HG03159 (cell line): ENCODE results near the gene MANBA.

ENCODE experiments used
- ATAC-seq: cut with Tn5 transposase; IDR thresholded peaks from one replicate; pipeline ENCODE4 v1.9.1; 2021; ENCODE audit warnings: mild to moderate bottlenecking, moderate library complexity; ENCODE audit not compliant: unreplicated experiment

MANBA gene

GRCh38 chr4:102598762-102599374, 161.9 kb downstream of the MANBA start:
- peak; percentile 67 for ATAC-seq

GRCh38 chr4:102598086-102598761, 162.5 kb downstream of the MANBA start:
- peak; percentile 59 for ATAC-seq

- no peak for ATAC-seq
Measured at GRCh38 chr4:102596532-102596931, 164.2 kb downstream of the MANBA start.

- no peak for ATAC-seq
Measured at GRCh38 chr4:102594000-102594399, 166.8 kb downstream of the MANBA start.

- ATAC-seq, result no peak
Measured at GRCh38 chr4:102593147-102593546, 167.6 kb downstream of the MANBA start.

- ATAC-seq, result no peak
Measured at GRCh38 chr4:102592256-102592655, 168.5 kb downstream of the MANBA start.

- peak; percentile 33 for ATAC-seq
Measured at GRCh38 chr4:102589743-102590142, 171.0 kb downstream of the MANBA start.

GRCh38 chr4:102586644-102587021, 174.1 kb downstream of the MANBA start:
- peak; percentile 37 for ATAC-seq

- peak; percentile 37 for ATAC-seq
Measured at GRCh38 chr4:102586002-102586643, 174.6 kb downstream of the MANBA start.

GRCh38 chr4:102585329-102585728, 175.4 kb downstream of the MANBA start:
- no peak for ATAC-seq

GRCh38 chr4:102584091-102584490, 176.7 kb downstream of the MANBA start:
- ATAC-seq, result no peak
